ENCODE measurements around the gene ATG12. TPM values are rescaled to one million over a fixed set of nuclear protein-coding genes. Genes with fewer than 3 reads are reported as not detected.

ATG12 gene
- total and polyA plus RNA-seq, 2 experiments from 2014 or later, result 52.6 to 109 TPM

GRCh38 chr5:115869256-115869795, 28.0 kb upstream of the ATG12 start (continued):
- TF ChIP-seq ZNF462 (CRISPR knock-in tag; IDR thresholded peaks at IDR 0.05) (no peak), CTCF (conservative IDR thresholded peaks at IDR 0.05; ENCODE audit: low read depth in 2 of 2) (no peak), CREB1 (CRISPR knock-in tag; IDR thresholded peaks at IDR 0.05; ENCODE audit: low read depth) (no peak)

- H3K9me3 Mint-ChIP-seq, result no peaks in the 10 kb centered on the region; the same call in 2 of the 3 replicates
- no peak for DNase-seq (ENCODE audit: low spot score)
- Histone ChIP-seq H3K79me2 (replicated peaks; ENCODE audit: insufficient read depth) (peaks cover 90% of the 10 kb centered on the region), H3K36me3 (ENCODE audit: insufficient read depth) (no peaks in the 10 kb centered on the region), H3K4me3 (no peak overlapping the region), H3K27ac (ENCODE audit: low read depth) (no peak overlapping the region), H3K4me1 (ENCODE audit: insufficient read depth) (peaks cover 12% of the 10 kb centered on the region; the same call in 1 of the 2 replicates), H4K20me1 (replicated peaks; ENCODE audit: insufficient read depth) (peaks cover 4% of the 10 kb centered on the region; the same call in 1 of the 2 replicates), H3F3A (replicated peaks; ENCODE audit: low read depth) (no peaks in the 10 kb centered on the region), H3K27me3 (ENCODE audit: insufficient read depth) (no peaks in the 10 kb centered on the region), H2AFZ (no peak overlapping the region), H3K9me2 (ENCODE audit: insufficient read depth) (no peaks in the 10 kb centered on the region; the same call in 1 of the 2 replicates), H3K4me2 (no peak overlapping the region)
- H3K27ac Mint-ChIP-seq, result no peak overlapping the region
- peaks cover 31% of the 10 kb centered on the region for H3K4me1 Mint-ChIP-seq
- peaks cover 4% of the 10 kb centered on the region; the same call in 2 of the 3 replicates for H3K36me3 Mint-ChIP-seq (ENCODE audit: low read depth)
- H3K27me3 Mint-ChIP-seq (ENCODE audit: insufficient read depth, low read depth, poor library complexity), result peaks cover 3% of the 10 kb centered on the region
- no peak for TF ChIP-seq POLR2AphosphoS5 (IDR thresholded peaks at IDR 0.05; ENCODE audit: low read depth)
- no peak overlapping the region for H3K4me3 Mint-ChIP-seq
- no peak for ATAC-seq
Measured at GRCh38 chr5:115859378-115859777, 18.0 kb upstream of the ATG12 start.

Data from GM23338 (cell line).